ENCODE measurements around the gene C17orf58.
"Not testable (repeated sequence)": the region's sequence is repeated elsewhere in the genome, so short reads cannot be mapped to it uniquely, and the experiment has no call there.

- not testable (repeated sequence) for TF ChIP-seq CTCF, POLR2A (IDR thresholded peaks at IDR 0.05)
Measured at GRCh38 chr17:68018493-68018892, 22.2 kb upstream of the C17orf58 start.

All from uterus (tissue), 2 donors.